ENCODE measurements around the gene SBF2. TPM values are rescaled to one million over a fixed set of nuclear protein-coding genes. Genes with fewer than 3 reads are reported as not detected.
"Not testable (repeated sequence)": the region's sequence is repeated elsewhere in the genome, so short reads cannot be mapped to it uniquely, and the experiment has no call there.

Gene SBF2
- total RNA-seq, 1 experiment from 2014 or later: 30.2 TPM

GRCh38 chr11:9990221-9990973 lies 303.6 kb downstream of the SBF2 start:
- H3K4me3 Mint-ChIP-seq: no peak overlapping the region
- H3K79me2 ChIP-seq (ENCODE audit: insufficient read depth, low read length): no peaks in the 10 kb centered on the region
- H3K56ac ChIP-seq (ENCODE audit: insufficient read length, low read depth, low read length): no peak overlapping the region
- H3K9me3 Mint-ChIP-seq: no peaks in the 10 kb centered on the region; a peak in 2 of 5 replicates
- no CpG with 5 or more reads among the region's 4 CpGs for WGBS (ENCODE audit: extremely low coverage, insufficient read length, low lambda C conversion rate)
- H2AFZ ChIP-seq (ENCODE audit: low read length): no peak overlapping the region
- no peak for DNase-seq
- H2BK5ac ChIP-seq (ENCODE audit: insufficient read length, low read length): no peak overlapping the region
- TF ChIP-seq CTCF (conservative IDR thresholded peaks at IDR 0.05): peak; percentile 40; the same call in 2 of the 3 replicates
- no peaks in the 10 kb centered on the region for H3K27me3 Mint-ChIP-seq (ENCODE audit: low read depth)
- no peaks in the 10 kb centered on the region for H3K9me3 ChIP-seq (ENCODE audit: control insufficient read depth, low read depth, low read length)
- H3K27ac ChIP-seq (ENCODE audit: insufficient read length, low read depth, low read length): no peak overlapping the region
- H2BK20ac ChIP-seq (ENCODE audit: low read depth, low read length, poor library complexity, severe bottlenecking): no peak overlapping the region
- H4K20me1 ChIP-seq (ENCODE audit: control insufficient read depth, insufficient read depth, insufficient read length): no peaks in the 10 kb centered on the region
- no peak overlapping the region for H3K4ac ChIP-seq (ENCODE audit: low read depth, low read length)
- no peak overlapping the region for H4K91ac ChIP-seq (ENCODE audit: insufficient read length, low read depth, low read length)
- H3K23ac ChIP-seq (ENCODE audit: insufficient read length, low read depth, low read length): no peak overlapping the region
- no peak overlapping the region for H3T11ph ChIP-seq (ENCODE audit: low read length)
- no peak overlapping the region for H3K4me2 ChIP-seq (ENCODE audit: insufficient read depth, insufficient read length, low read length)
- H4K8ac ChIP-seq (replicated peaks; ENCODE audit: insufficient read length, low read depth, low read length): no peak overlapping the region
- H3K27ac Mint-ChIP-seq: peak overlapping the region in 1 of 3 experiments; percentile 31; a peak in 1 of 7 replicates
- H4K5ac ChIP-seq (ENCODE audit: insufficient read length, low read depth, low read length): no peak overlapping the region
- no peak overlapping the region for H2AK5ac ChIP-seq (ENCODE audit: insufficient read length, low read length)
- H3K27me3 ChIP-seq (ENCODE audit: insufficient read depth, low read length): no peaks in the 10 kb centered on the region
- no peaks in the 10 kb centered on the region for H3K23me2 ChIP-seq (ENCODE audit: insufficient read length, low read depth, low read length, poor library complexity, severe bottlenecking)
- H3K36me3 Mint-ChIP-seq (ENCODE audit: insufficient read depth in 1 of 3, low read depth in 3 of 3): peaks cover 29 to 43% (median 39%) of the 10 kb centered on the region in 3 experiments
- H3K4me1 Mint-ChIP-seq: peaks cover 0 to 2% of the 10 kb centered on the region in 2 experiments; a peak in 1 of 4 replicates
- no peak overlapping the region for H2BK12ac ChIP-seq (ENCODE audit: insufficient read length, low read depth, low read length)
- H3K4me1 ChIP-seq (ENCODE audit: insufficient read depth, low read length): no peaks in the 10 kb centered on the region
- no peak overlapping the region for H3K14ac ChIP-seq (ENCODE audit: insufficient read depth, low read length)
- H3K18ac ChIP-seq (ENCODE audit: insufficient read length, low read depth, low read length): no peak overlapping the region
- no peak overlapping the region for H3K9ac ChIP-seq (ENCODE audit: extremely low read depth, insufficient read length, low read length)
- no peak overlapping the region for H2BK15ac ChIP-seq (ENCODE audit: low read depth, low read length)
- no peaks in the 10 kb centered on the region for H3K79me1 ChIP-seq (ENCODE audit: insufficient read depth, low read depth, low read length, poor library complexity, severe bottlenecking)
- H2BK120ac ChIP-seq (ENCODE audit: low read depth, low read length, poor library complexity, severe bottlenecking): no peak overlapping the region

DNA sequence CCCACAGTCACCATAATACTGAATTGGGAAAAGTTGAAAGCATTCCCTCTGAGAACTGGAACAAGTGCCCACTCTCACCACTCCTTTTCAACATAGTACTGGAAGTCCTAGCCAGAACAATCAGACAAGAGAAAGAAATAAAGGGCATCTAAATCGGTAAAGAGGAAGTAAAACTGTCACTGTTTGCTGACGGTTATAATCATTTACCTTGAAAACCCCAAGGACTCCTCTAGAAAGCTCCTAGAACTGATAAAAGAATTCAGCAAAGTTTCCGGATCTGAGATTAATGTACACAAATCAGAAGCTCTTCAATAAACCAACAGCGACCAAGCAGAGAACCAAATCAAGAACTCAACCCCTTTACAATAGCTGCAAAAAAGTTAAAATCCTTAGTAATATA lies 306.7 kb downstream of the SBF2 start:
- H3K27me3 ChIP-seq (ENCODE audit: insufficient read depth, low read length); H4K91ac ChIP-seq (ENCODE audit: insufficient read length, low read depth, low read length); H3K23ac ChIP-seq (ENCODE audit: insufficient read length, low read depth, low read length); H3K9me3 Mint-ChIP-seq; H3K4me3 Mint-ChIP-seq; H3K4me2 ChIP-seq (ENCODE audit: insufficient read depth, insufficient read length, low read length); H4K20me1 ChIP-seq (ENCODE audit: control insufficient read depth, insufficient read depth, insufficient read length); H2BK120ac ChIP-seq (ENCODE audit: low read depth, low read length, poor library complexity, severe bottlenecking); H3K27ac ChIP-seq (ENCODE audit: insufficient read length, low read depth, low read length); H2BK20ac ChIP-seq (ENCODE audit: low read depth, low read length, poor library complexity, severe bottlenecking); H3K79me1 ChIP-seq (ENCODE audit: insufficient read depth, low read depth, low read length, poor library complexity, severe bottlenecking); H4K5ac ChIP-seq (ENCODE audit: insufficient read length, low read depth, low read length); H2BK5ac ChIP-seq (ENCODE audit: insufficient read length, low read length); H3K14ac ChIP-seq (ENCODE audit: insufficient read depth, low read length); H4K8ac ChIP-seq (replicated peaks; ENCODE audit: insufficient read length, low read depth, low read length); H3K79me2 ChIP-seq (ENCODE audit: insufficient read depth, low read length); H3K18ac ChIP-seq (ENCODE audit: insufficient read length, low read depth, low read length); H3K27me3 Mint-ChIP-seq (ENCODE audit: low read depth); H3K27ac Mint-ChIP-seq; H2BK15ac ChIP-seq (ENCODE audit: low read depth, low read length); H2AK5ac ChIP-seq (ENCODE audit: insufficient read length, low read length); H3K4ac ChIP-seq (ENCODE audit: low read depth, low read length); H3T11ph ChIP-seq (ENCODE audit: low read length); H3K9me3 ChIP-seq (ENCODE audit: control insufficient read depth, low read depth, low read length); H3K23me2 ChIP-seq (ENCODE audit: insufficient read length, low read depth, low read length, poor library complexity, severe bottlenecking); H3K9ac ChIP-seq (ENCODE audit: extremely low read depth, insufficient read length, low read length); H3K56ac ChIP-seq (ENCODE audit: insufficient read length, low read depth, low read length); H2BK12ac ChIP-seq (ENCODE audit: insufficient read length, low read depth, low read length); H2AFZ ChIP-seq (ENCODE audit: low read length); H3K4me1 ChIP-seq (ENCODE audit: insufficient read depth, low read length); DNase-seq: not testable (repeated sequence)
- WGBS (ENCODE audit: extremely low coverage, insufficient read length, low lambda C conversion rate): no CpG with 5 or more reads among the region's 4 CpGs
- Mint-ChIP-seq H3K36me3 (ENCODE audit: insufficient read depth in 1 of 3, low read depth in 3 of 3) (peaks cover 41 to 64% (median 59%) of the 10 kb centered on the region in 3 experiments), H3K4me1 (peaks cover 24 to 28% of the 10 kb centered on the region in 2 experiments)

Data from H9 (cell line).